Thoracic aorta (tissue), 2 donors: ENCODE results near the gene SMS. TPM values are rescaled to one million over a fixed set of nuclear protein-coding genes. Genes with fewer than 3 reads are reported as not detected.
"Not testable (repeated sequence)": the region's sequence is repeated elsewhere in the genome, so short reads cannot be mapped to it uniquely, and the experiment has no call there.

ENCODE experiments used
- ATAC-seq: fragments of 150-250 bp; one replicate; pipeline ENCODE4 v1.8.0; 2017; ENCODE audit warnings: low read depth; ENCODE audit not compliant: insufficient number of reproducible peaks, low FRiP score
- DNase-seq: peaks from one replicate; pipeline ENCODE4 v3.0.0-alpha.2; 2020; ENCODE audit warnings: low spot score
- H3K27ac ChIP-seq, 2 donors: fragments of 200-600 bp; sonication (generic); 1 replicate in 1 of 2; 2 replicates in 1 of 2; pipeline ENCODE4 v1.5.1; 2016; ENCODE audit warnings: mild to moderate bottlenecking in 2 of 2, moderate library complexity in 2 of 2
- H3K27me3 ChIP-seq: fragments of 200-600 bp; sonication (generic); replicated peaks from 2 replicates; pipeline ENCODE4 v1.6.0; 2016; ENCODE audit warnings: mild to moderate bottlenecking; ENCODE audit not compliant: insufficient read depth
- H3K36me3 ChIP-seq: fragments of 200-600 bp; sonication (generic); one replicate; pipeline ENCODE4 v1.5.1; 2016
- H3K4me1 ChIP-seq, 2 donors: fragments of 200-600 bp; sonication (generic); 1 replicate in 1 of 2; 2 replicates in 1 of 2; pipeline versions ENCODE4 v1.5.1 to v1.6.0; 2016; ENCODE audit warnings: low read depth in 2 of 2, mild to moderate bottlenecking in 1 of 2; ENCODE audit not compliant: control insufficient read depth in 1 of 2
- H3K4me3 ChIP-seq: fragments of 200-600 bp; sonication (generic); 2 replicates; pipeline ENCODE4 v1.5.1; 2016; ENCODE audit warnings: mild to moderate bottlenecking
- H3K9me3 ChIP-seq: fragments of 200-600 bp; sonication (generic); 2 replicates; pipeline ENCODE4 v1.5.1; 2016
- CTCF ChIP-seq: fragments of 200-600 bp; sonication (generic); IDR thresholded peaks from one replicate; pipeline ENCODE4 v1.5.1; 2019; ENCODE audit warnings: antibody characterized with exemption
- total RNA-seq, 2 donors: library from RNA; depleted of rRNA; stranded (reverse); fragments of >200 nt; gene quantifications; one replicate each; pipeline versions ENCODE4 v1.1.0 to v1.2.3, GENCODE V29; 2016

Gene SMS
- total RNA-seq, 2 donors from 2014 or later, result 37.8 to 61.6 TPM

DNA sequence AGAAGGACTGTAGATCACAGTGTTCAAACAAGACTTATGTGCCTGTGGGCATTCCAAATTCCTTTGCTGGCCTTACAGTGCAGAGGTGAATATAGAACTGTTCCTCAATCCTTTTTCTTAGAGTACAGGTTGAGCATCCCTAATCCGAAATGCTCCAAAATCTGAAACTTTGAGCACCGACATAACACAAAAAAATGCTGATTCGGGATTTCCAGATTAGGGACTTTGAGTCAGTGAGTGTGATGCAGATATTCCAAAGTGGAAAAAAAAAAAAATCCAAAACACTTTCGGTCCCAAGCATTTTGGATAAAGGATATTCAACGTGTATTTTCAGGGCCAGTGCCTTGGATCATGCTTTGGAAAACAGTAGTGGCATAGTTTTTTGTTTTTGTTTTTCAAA lies 9.2 kb downstream of the SMS start:
- ATAC-seq, result no peak
- Histone ChIP-seq H3K36me3 (no peaks in the 10 kb centered on the region), H3K27ac (peak overlapping the region in 1 of 2 donors; percentile 47), H3K4me3 (no peak overlapping the region), H3K27me3 (no peaks in the 10 kb centered on the region), H3K4me1 (peaks cover 5 to 63% of the 10 kb centered on the region in 2 donors), H3K9me3 (no peaks in the 10 kb centered on the region)
- no peak for TF ChIP-seq CTCF
- no peak for DNase-seq

DNA sequence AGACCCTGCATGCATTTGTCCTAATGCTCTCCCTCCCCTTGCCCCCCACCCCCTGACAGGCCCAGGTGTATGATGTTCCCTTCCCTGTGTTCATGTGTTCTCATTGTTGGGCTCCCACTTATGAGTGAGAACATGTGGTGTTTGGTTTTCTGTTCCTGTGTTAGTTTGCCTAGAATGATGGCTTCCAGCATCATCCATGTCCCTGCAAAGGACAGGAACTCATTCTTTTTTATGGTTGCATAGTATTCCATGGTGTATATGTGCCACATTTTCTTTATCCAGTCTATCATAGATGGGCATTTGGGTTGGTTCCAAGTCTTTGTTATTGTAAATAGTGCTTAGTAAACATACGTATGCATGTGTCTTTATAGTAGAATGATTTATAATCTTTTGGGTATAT lies 10.0 kb downstream of the SMS start:
- not testable (repeated sequence) for DNase-seq, H3K27ac ChIP-seq, H3K4me3 ChIP-seq, ATAC-seq, H3K27me3 ChIP-seq, H3K36me3 ChIP-seq, H3K9me3 ChIP-seq
- peaks cover 5 to 66% of the 10 kb centered on the region in 2 donors for H3K4me1 ChIP-seq

GRCh38 chrX:21952624-21953023 lies 12.1 kb downstream of the SMS start:
- H3K27me3 ChIP-seq, result no peaks in the 10 kb centered on the region
- ATAC-seq (no peak), DNase-seq (no peak)
- H3K36me3 ChIP-seq, result no peaks in the 10 kb centered on the region
- H3K4me1 ChIP-seq, result peaks cover 0 to 50% of the 10 kb centered on the region in 2 donors
- no peaks in the 10 kb centered on the region for H3K9me3 ChIP-seq
- H3K27ac ChIP-seq, result no peak overlapping the region
- no peak for TF ChIP-seq CTCF
- H3K4me3 ChIP-seq, result no peak overlapping the region

DNA sequence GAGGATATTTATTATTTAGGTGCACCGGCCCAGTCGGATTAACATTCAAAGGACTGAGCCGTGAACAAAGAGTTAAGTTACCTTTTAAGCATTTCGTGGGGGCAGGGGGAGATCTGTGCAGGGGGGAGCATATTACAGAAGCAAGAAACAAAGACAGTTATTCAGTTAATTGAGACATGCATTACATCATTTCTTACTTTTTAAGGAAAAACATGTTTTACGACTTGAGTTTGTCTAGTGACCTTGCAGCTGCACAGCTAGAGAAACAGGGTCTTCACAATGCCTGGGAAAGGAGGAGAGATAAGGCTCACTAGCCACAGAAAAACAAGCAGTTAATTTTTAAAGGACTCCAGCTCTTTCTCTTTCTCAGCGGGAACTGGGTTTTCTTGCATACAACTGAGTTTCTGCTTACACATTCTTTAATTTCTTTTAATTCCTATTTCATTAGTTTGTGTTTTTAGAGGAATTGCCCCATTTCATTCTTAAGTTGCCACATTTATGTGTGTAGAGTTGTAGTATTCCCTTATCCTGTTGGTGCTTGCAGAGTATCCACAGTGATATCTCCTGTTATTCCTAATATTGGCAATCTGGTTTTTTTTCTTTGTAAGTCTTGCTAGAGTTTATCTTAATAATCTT lies 12.8 kb downstream of the SMS start:
- not testable (repeated sequence) for H3K27me3 ChIP-seq, H3K4me3 ChIP-seq, H3K27ac ChIP-seq, H3K9me3 ChIP-seq, ATAC-seq, H3K36me3 ChIP-seq, DNase-seq
- H3K4me1 ChIP-seq, result peaks cover 0 to 43% of the 10 kb centered on the region in 2 donors

DNA sequence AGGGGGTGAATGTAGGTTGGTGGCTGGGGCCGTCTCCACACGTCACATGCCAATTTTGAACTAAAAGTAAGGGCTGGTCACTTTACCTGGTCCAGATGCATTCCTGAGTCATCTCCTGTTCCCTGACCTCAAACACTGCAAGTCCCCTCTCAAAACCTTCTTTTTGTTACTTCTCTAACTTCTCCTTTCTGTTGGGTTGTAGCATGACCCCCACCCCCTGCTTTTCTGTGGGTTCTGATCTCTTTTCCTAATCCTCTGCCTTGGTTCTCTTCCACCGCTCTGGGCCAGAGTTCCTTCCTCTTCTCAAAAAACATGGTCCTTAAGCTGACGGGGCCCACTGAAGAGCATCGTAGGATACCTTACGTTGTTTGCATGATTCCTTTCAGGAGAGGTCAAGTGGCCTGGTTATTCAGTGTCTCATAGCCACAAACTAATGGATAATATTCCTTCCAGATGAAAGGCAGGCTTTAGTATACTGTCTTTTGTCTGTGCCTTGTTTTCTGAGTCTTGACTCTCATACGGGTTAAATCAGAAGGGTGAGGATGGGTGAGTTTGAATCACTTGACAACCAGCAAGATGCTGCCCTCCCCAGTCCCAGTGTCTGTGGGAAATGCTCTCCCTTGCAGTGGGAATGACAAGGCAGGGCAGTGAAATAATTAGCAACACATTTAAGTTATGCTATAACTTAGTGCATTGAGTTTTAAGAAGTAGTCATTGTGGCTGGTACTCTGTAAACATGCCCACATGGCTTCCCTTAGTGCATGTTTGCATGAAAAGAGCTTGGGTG lies 15.1 kb downstream of the SMS start:
- H3K27ac ChIP-seq, result peak overlapping the region in 1 of 2 donors; percentile 21
- H3K4me1 ChIP-seq, result peaks cover 0 to 34% of the 10 kb centered on the region in 2 donors
- ATAC-seq, result no peak
- H3K9me3 ChIP-seq, result no peaks in the 10 kb centered on the region
- no peak for TF ChIP-seq CTCF
- no peak overlapping the region for H3K4me3 ChIP-seq
- H3K27me3 ChIP-seq, result no peaks in the 10 kb centered on the region
- H3K36me3 ChIP-seq, result no peaks in the 10 kb centered on the region
- no peak for DNase-seq

GRCh38 chrX:21956783-21957182 lies 16.3 kb downstream of the SMS start:
- TF ChIP-seq CTCF, result no peak
- Histone ChIP-seq H3K4me1 (peaks cover 0 to 46% of the 10 kb centered on the region in 2 donors), H3K9me3 (no peaks in the 10 kb centered on the region), H3K27me3 (no peaks in the 10 kb centered on the region), H3K36me3 (no peaks in the 10 kb centered on the region), H3K4me3 (no peak overlapping the region), H3K27ac (no peak overlapping the region)
- no peak for ATAC-seq
- no peak for DNase-seq
